Parathyroid adenoma (tissue), 2 donors: ENCODE measurements around the gene KTI12.
"Not testable (repeated sequence)": the region's sequence is repeated elsewhere in the genome, so short reads cannot be mapped to it uniquely, and the experiment has no call there.

Experiments
- H2AFZ ChIP-seq: fragments of 300-600 bp; sonication (generic); one replicate; pipeline ENCODE4 v1.7.0; 2017; ENCODE audit warnings: antibody characterized with exemption, mild to moderate bottlenecking
- H3K27ac ChIP-seq: fragments of 300-600 bp; sonication (generic); one replicate; pipeline ENCODE4 v1.7.0; 2017
- H3K27me3 ChIP-seq: fragments of 300-600 bp; sonication (generic); one replicate; pipeline ENCODE4 v1.7.0; 2017; ENCODE audit warnings: low read length; ENCODE audit not compliant: control insufficient read depth, insufficient read depth
- H3K36me3 ChIP-seq: fragments of 300-600 bp; sonication (generic); one replicate; pipeline ENCODE4 v1.7.0; 2017; ENCODE audit warnings: low read length; ENCODE audit not compliant: control insufficient read depth, insufficient read depth
- H3K4me1 ChIP-seq: fragments of 300-600 bp; sonication (generic); one replicate; pipeline ENCODE4 v1.7.0; 2017; ENCODE audit warnings: control low read depth
- H3K4me2 ChIP-seq: fragments of 300-600 bp; sonication (generic); one replicate; pipeline ENCODE4 v1.7.0; 2017; ENCODE audit warnings: low read length
- H3K4me3 ChIP-seq: fragments of 300-600 bp; sonication (generic); one replicate; pipeline ENCODE4 v1.7.0; 2017; ENCODE audit warnings: low read depth, low read length
- H3K79me2 ChIP-seq: fragments of 300-600 bp; sonication (generic); one replicate; pipeline ENCODE4 v1.7.0; 2017; ENCODE audit warnings: control low read depth
- H3K9ac ChIP-seq: fragments of 300-600 bp; sonication (generic); one replicate; pipeline ENCODE4 v1.7.0; 2017; ENCODE audit warnings: mild to moderate bottlenecking
- H3K9me3 ChIP-seq: fragments of 300-600 bp; sonication (generic); one replicate; pipeline ENCODE4 v1.7.0; 2017; ENCODE audit warnings: low read length; ENCODE audit not compliant: control insufficient read depth
- TF ChIP-seq, protein P1 (sequence below): fragments of 300-600 bp; sonication (generic); IDR thresholded peaks from one replicate; pipeline ENCODE4 v1.7.0; 2017; ENCODE audit warnings: antibody characterized with exemption, mild to moderate bottlenecking
- donor health status: primary hyperparathyroidism.

The KTI12 gene

GRCh38 chr1:52055066-52055865 is 21.7 kb upstream of the KTI12 start, which contains the start of gene TXNDC12:
Gene TXNDC12 (minus strand): TSS chr1:52055191. CDS start chr1:52055096, 95 bp downstream.
- H3K9me3 ChIP-seq: no peaks in the 10 kb centered on the region
- H3K4me1 ChIP-seq: peaks cover 3% of the 10 kb centered on the region
- H3K9ac ChIP-seq: no peak within 1 kb of the TSS
- peaks cover 8% of the 10 kb centered on the region for H3K79me2 ChIP-seq
- peak within 1 kb of the TSS; percentile 92 for H3K4me3 ChIP-seq
- H3K4me2 ChIP-seq: peak within 1 kb of the TSS; percentile 90
- H3K36me3 ChIP-seq: no peaks in the 10 kb centered on the region
- peak within 1 kb of the TSS; percentile 81 for H3K27ac ChIP-seq
- TF ChIP-seq, protein P1, sequence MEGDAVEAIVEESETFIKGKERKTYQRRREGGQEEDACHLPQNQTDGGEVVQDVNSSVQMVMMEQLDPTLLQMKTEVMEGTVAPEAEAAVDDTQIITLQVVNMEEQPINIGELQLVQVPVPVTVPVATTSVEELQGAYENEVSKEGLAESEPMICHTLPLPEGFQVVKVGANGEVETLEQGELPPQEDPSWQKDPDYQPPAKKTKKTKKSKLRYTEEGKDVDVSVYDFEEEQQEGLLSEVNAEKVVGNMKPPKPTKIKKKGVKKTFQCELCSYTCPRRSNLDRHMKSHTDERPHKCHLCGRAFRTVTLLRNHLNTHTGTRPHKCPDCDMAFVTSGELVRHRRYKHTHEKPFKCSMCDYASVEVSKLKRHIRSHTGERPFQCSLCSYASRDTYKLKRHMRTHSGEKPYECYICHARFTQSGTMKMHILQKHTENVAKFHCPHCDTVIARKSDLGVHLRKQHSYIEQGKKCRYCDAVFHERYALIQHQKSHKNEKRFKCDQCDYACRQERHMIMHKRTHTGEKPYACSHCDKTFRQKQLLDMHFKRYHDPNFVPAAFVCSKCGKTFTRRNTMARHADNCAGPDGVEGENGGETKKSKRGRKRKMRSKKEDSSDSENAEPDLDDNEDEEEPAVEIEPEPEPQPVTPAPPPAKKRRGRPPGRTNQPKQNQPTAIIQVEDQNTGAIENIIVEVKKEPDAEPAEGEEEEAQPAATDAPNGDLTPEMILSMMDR: no peak
- no peaks in the 10 kb centered on the region for H3K27me3 ChIP-seq
- H2AFZ ChIP-seq: peak within 1 kb of the TSS; percentile 86

DNA sequence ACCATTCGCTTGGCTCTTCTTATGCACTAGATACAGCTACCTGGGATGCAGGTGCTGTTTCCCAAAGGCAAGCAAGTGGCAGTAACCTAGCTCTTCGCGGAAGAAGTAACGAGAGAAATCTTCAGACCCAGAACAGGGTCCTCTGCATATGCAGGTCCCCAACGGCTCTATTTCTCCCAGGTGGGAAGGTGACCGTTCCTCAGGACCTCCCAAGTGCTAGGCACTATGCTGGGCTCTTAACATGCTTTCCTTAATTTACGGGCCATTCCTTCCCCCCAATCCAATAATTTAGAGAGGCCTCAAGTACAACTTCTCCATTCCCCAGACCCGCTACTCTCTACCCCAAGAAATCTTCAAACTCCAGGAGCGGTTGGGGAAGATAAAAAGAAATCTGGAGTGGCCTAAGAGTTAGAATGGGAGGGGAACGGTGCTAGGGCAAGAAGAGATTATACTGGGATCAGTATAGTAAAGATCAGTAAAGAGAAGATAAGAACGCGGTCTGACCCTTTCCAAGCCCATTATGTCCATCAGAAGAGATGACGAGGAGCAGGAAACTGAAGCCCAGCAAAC is 21.0 kb upstream of the KTI12 start:
- TF ChIP-seq, protein P1: no peak
- no peaks in the 10 kb centered on the region for H3K36me3 ChIP-seq
- peak overlapping the region; percentile 81 for H3K27ac ChIP-seq
- H2AFZ ChIP-seq: peak overlapping the region; percentile 86
- H3K27me3 ChIP-seq: no peaks in the 10 kb centered on the region
- H3K9me3 ChIP-seq: no peaks in the 10 kb centered on the region
- H3K4me3 ChIP-seq: peak overlapping the region; percentile 92
- no peak overlapping the region for H3K9ac ChIP-seq
- H3K4me2 ChIP-seq: peak overlapping the region; percentile 90
- peaks cover 8% of the 10 kb centered on the region for H3K79me2 ChIP-seq
- H3K4me1 ChIP-seq: peaks cover 3% of the 10 kb centered on the region

GRCh38 chr1:52053862-52054261 is 20.3 kb upstream of the KTI12 start:
- no peaks in the 10 kb centered on the region for H3K9me3 ChIP-seq
- peak overlapping the region; percentile 90 for H3K4me2 ChIP-seq
- H3K27ac ChIP-seq: no peak overlapping the region
- H3K36me3 ChIP-seq: no peaks in the 10 kb centered on the region
- H3K27me3 ChIP-seq: no peaks in the 10 kb centered on the region
- H3K4me1 ChIP-seq: peaks cover 3% of the 10 kb centered on the region
- TF ChIP-seq, protein P1: no peak
- H2AFZ ChIP-seq: no peak overlapping the region
- H3K79me2 ChIP-seq: peaks cover 8% of the 10 kb centered on the region
- H3K4me3 ChIP-seq: peak overlapping the region; percentile 92
- H3K9ac ChIP-seq: no peak overlapping the region

GRCh38 chr1:52049337-52049736 is 15.7 kb upstream of the KTI12 start:
- H3K27me3 ChIP-seq, H2AFZ ChIP-seq, H3K9ac ChIP-seq, H3K27ac ChIP-seq, H3K4me2 ChIP-seq, H3K9me3 ChIP-seq, H3K4me1 ChIP-seq, H3K79me2 ChIP-seq, H3K4me3 ChIP-seq, H3K36me3 ChIP-seq: not testable (repeated sequence)

GRCh38 chr1:52045666-52046195 is 12.1 kb upstream of the KTI12 start:
- not testable (repeated sequence) for H3K27ac ChIP-seq, H3K27me3 ChIP-seq, H3K4me3 ChIP-seq, H3K36me3 ChIP-seq, H3K9me3 ChIP-seq, H3K9ac ChIP-seq, H3K79me2 ChIP-seq, H3K4me2 ChIP-seq, H2AFZ ChIP-seq, H3K4me1 ChIP-seq
